Mesendoderm (in vitro differentiated cells): ENCODE data around the gene TENM4.

Experiments used
- DNase-seq: peaks from one replicate; pipeline ENCODE4 v3.0.0; 2013
- H2AK5ac ChIP-seq: 2 replicates; pipeline ENCODE4 v1.6.1; 2013; ENCODE audit warnings: low read length, inconsistent platforms
- H2BK120ac ChIP-seq: 2 replicates; pipeline ENCODE4 v1.6.1; 2013; ENCODE audit warnings: low read depth, mild to moderate bottlenecking, low read length, moderate library complexity, mixed read lengths
- H2BK15ac ChIP-seq: replicated peaks from 2 replicates; pipeline ENCODE4 v1.6.1; 2013; ENCODE audit warnings: low read depth, mild to moderate bottlenecking, moderate library complexity
- H2BK5ac ChIP-seq: 2 replicates; pipeline ENCODE4 v1.6.1; 2013; ENCODE audit warnings: low read length, inconsistent platforms
- H3K18ac ChIP-seq: 2 replicates; pipeline ENCODE4 v1.6.1; 2013; ENCODE audit warnings: mild to moderate bottlenecking, low read length, mixed read lengths
- H3K23ac ChIP-seq: one replicate; pipeline ENCODE4 v1.6.1; 2013; ENCODE audit warnings: low read length
- H3K27ac ChIP-seq: 2 replicates; pipeline ENCODE4 v1.5.1; 2013; ENCODE audit warnings: low read depth, mild to moderate bottlenecking, inconsistent platforms, low read length, moderate library complexity
- H3K27me3 ChIP-seq: 2 replicates; pipeline ENCODE4 v1.6.1; 2013; ENCODE audit warnings: low read length, control low read depth, mild to moderate bottlenecking, inconsistent platforms; ENCODE audit not compliant: insufficient read depth, poor library complexity
- H3K36me3 ChIP-seq: 2 replicates; pipeline ENCODE4 v1.6.1; 2013; ENCODE audit warnings: low read length, inconsistent platforms; ENCODE audit not compliant: control insufficient read depth, insufficient read depth
- H3K4ac ChIP-seq: one replicate; pipeline ENCODE4 v1.6.1; 2013; ENCODE audit warnings: low read depth, mild to moderate bottlenecking, low read length, moderate library complexity
- H3K4me1 ChIP-seq: 2 replicates; pipeline ENCODE4 v1.6.1; 2013; ENCODE audit warnings: low read depth, low read length, inconsistent platforms; ENCODE audit not compliant: control insufficient read depth
- H3K4me2 ChIP-seq: 2 replicates; pipeline ENCODE4 v1.6.1; 2013; ENCODE audit warnings: low read length
- H3K4me3 ChIP-seq: 2 replicates; pipeline ENCODE4 v1.5.1; 2013; ENCODE audit warnings: mild to moderate bottlenecking, low read length
- H3K56ac ChIP-seq: one replicate; pipeline ENCODE4 v1.6.1; 2013; ENCODE audit warnings: low read length
- H3K79me1 ChIP-seq: 2 replicates; pipeline ENCODE4 v1.6.1; 2013; ENCODE audit warnings: low read length, inconsistent platforms
- H3K79me2 ChIP-seq: 2 replicates; pipeline ENCODE4 v1.6.1; 2013; ENCODE audit warnings: mild to moderate bottlenecking, low read length; ENCODE audit not compliant: control insufficient read depth, insufficient read depth
- H3K9ac ChIP-seq: 2 replicates; pipeline ENCODE4 v1.6.1; 2013; ENCODE audit warnings: low read length, inconsistent platforms
- H4K5ac ChIP-seq: one replicate; pipeline ENCODE4 v1.6.1; 2013; ENCODE audit warnings: low read length
- H4K8ac ChIP-seq: one replicate; pipeline ENCODE4 v1.6.1; 2013; ENCODE audit warnings: low read depth, mild to moderate bottlenecking, control low read depth, low read length, moderate library complexity
- WGBS: extraction: QIAGEN DNeasy Blood & Tissue Kit; methylation state at CpG from one replicate; pipeline ENCODE4 v1.1.7; 2013; ENCODE audit warnings: low lambda C conversion rate, missing lambda C conversion rate; ENCODE audit not compliant: insufficient coverage; ENCODE audit errors: extremely low coverage; 5-methylcytosine and 5-hydroxymethylcytosine counted together

TENM4 gene

GRCh38 chr11:79403839-79404238, 37.0 kb downstream of the TENM4 start:
- H3K4ac ChIP-seq = no peak overlapping the region
- H3K4me3 ChIP-seq = no peak overlapping the region
- no peak overlapping the region for H4K8ac ChIP-seq
- WGBS = no CpG with 5 or more reads among the region's 1 CpG
- H3K18ac ChIP-seq = no peak overlapping the region
- H3K27ac ChIP-seq = no peak overlapping the region
- no peak overlapping the region for H2BK5ac ChIP-seq
- no peaks in the 10 kb centered on the region for H3K36me3 ChIP-seq
- H4K5ac ChIP-seq = no peak overlapping the region
- peaks cover 30% of the 10 kb centered on the region for H3K79me2 ChIP-seq
- no peak overlapping the region for H3K4me2 ChIP-seq
- no peak overlapping the region for H2AK5ac ChIP-seq
- H2BK120ac ChIP-seq = no peak overlapping the region
- peaks cover 19% of the 10 kb centered on the region for H3K79me1 ChIP-seq
- H3K4me1 ChIP-seq = peaks cover 9% of the 10 kb centered on the region
- no peak overlapping the region for H2BK15ac ChIP-seq
- H3K56ac ChIP-seq = no peak overlapping the region
- no peaks in the 10 kb centered on the region for H3K27me3 ChIP-seq
- H3K9ac ChIP-seq = no peak overlapping the region
- DNase-seq = no peak
- H3K23ac ChIP-seq = no peak overlapping the region

DNA sequence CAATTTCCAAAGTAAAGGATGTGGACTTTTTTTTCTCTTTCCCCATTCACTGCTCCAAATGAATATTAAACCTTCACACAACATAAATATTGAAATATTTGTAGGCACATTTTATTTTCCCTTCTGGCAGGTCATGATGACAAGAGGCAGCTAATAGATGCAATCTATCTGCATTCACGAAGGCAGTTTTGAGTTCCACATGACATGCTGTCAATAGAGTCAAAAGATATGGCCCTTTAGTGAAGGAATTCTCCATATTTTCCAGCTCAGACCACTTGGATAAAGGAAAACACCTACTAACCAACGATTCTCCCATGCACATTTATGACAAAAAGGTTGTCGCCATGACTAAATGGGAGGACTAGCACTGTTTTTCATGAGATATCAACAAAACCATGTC, 37.9 kb downstream of the TENM4 start:
- no peak overlapping the region for H3K27ac ChIP-seq

DNA sequence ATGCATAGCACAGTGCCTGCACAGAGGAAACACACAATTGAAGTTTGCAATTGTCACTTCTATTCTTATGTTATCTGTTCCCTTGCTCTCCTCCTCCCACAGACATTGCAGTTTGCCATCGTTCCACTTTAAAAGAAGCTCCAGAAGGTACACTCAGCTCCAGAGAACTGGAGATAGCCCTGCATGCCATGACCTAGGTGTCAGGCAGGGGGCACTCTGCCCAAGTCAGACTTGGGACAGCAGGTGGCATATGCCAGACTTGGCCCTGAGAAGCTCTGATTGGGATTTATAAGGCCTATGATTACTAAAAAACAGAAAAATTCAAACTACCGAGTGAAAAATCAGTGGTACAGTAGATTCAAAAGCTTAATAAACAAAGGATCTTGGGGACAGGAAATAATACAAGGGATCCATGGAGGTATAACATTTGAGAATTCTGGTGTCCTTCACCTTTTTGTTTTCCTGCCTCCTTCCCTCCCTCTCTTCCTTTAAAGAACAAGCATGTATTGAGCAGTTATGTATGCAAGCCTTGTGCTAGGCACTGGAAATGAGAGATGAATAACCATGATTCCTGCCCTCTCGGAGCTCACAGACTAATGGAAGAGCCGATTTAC, 40.0 kb downstream of the TENM4 start:
- no CpG with 5 or more reads among the region's 4 CpGs for WGBS
- H3K23ac ChIP-seq = no peak overlapping the region
- no peak overlapping the region for H3K56ac ChIP-seq
- peaks cover 22% of the 10 kb centered on the region for H3K79me2 ChIP-seq
- no peak overlapping the region for H3K4me2 ChIP-seq
- no peak overlapping the region for H4K5ac ChIP-seq
- no peak overlapping the region for H3K18ac ChIP-seq
- peaks cover 20% of the 10 kb centered on the region for H3K79me1 ChIP-seq
- H2BK120ac ChIP-seq = no peak overlapping the region
- no peak overlapping the region for H2BK5ac ChIP-seq
- no peak overlapping the region for H3K27ac ChIP-seq
- no peaks in the 10 kb centered on the region for H3K36me3 ChIP-seq
- H3K4ac ChIP-seq = no peak overlapping the region
- H3K9ac ChIP-seq = no peak overlapping the region
- no peaks in the 10 kb centered on the region for H3K27me3 ChIP-seq
- no peak overlapping the region for H3K4me3 ChIP-seq
- H3K4me1 ChIP-seq = peaks cover 1% of the 10 kb centered on the region
- H2BK15ac ChIP-seq = no peak overlapping the region
- no peak overlapping the region for H4K8ac ChIP-seq
- H2AK5ac ChIP-seq = no peak overlapping the region
- DNase-seq = peak; percentile 69

More for the DNA sequence above, 37.9 kb downstream of the TENM4 start:
- Histone ChIP-seq H3K9ac (no peak overlapping the region), H3K36me3 (no peaks in the 10 kb centered on the region), H2BK120ac (no peak overlapping the region), H3K4me2 (no peak overlapping the region), H3K79me2 (peaks cover 30% of the 10 kb centered on the region), H4K8ac (no peak overlapping the region), H2BK15ac (no peak overlapping the region), H2BK5ac (no peak overlapping the region), H3K56ac (no peak overlapping the region), H3K23ac (no peak overlapping the region), H3K18ac (no peak overlapping the region), H3K4ac (no peak overlapping the region), H3K79me1 (peaks cover 21% of the 10 kb centered on the region), H4K5ac (no peak overlapping the region), H3K27me3 (no peaks in the 10 kb centered on the region), H3K4me3 (no peak overlapping the region), H3K4me1 (peaks cover 9% of the 10 kb centered on the region), H2AK5ac (no peak overlapping the region)
- DNase-seq = no peak
- WGBS = no CpG with 5 or more reads among the region's 3 CpGs

GRCh38 chr11:79400206-79400605, 40.6 kb downstream of the TENM4 start:
- Histone ChIP-seq H3K56ac (no peak overlapping the region), H3K27ac (no peak overlapping the region), H3K4me3 (no peak overlapping the region), H3K4me1 (peaks cover 3% of the 10 kb centered on the region), H2BK15ac (no peak overlapping the region), H2BK5ac (no peak overlapping the region), H4K8ac (no peak overlapping the region), H3K79me1 (peaks cover 22% of the 10 kb centered on the region), H4K5ac (no peak overlapping the region), H3K9ac (no peak overlapping the region), H3K79me2 (peaks cover 21% of the 10 kb centered on the region), H3K27me3 (no peaks in the 10 kb centered on the region), H2AK5ac (no peak overlapping the region), H2BK120ac (no peak overlapping the region), H3K18ac (no peak overlapping the region), H3K4ac (no peak overlapping the region), H3K23ac (no peak overlapping the region), H3K36me3 (no peaks in the 10 kb centered on the region), H3K4me2 (no peak overlapping the region)
- DNase-seq = no peak
- no CpG with 5 or more reads among the region's 2 CpGs for WGBS

- no peak overlapping the region for H3K9ac ChIP-seq
- no peaks in the 10 kb centered on the region for H3K36me3 ChIP-seq
- H2AK5ac ChIP-seq = no peak overlapping the region
- peaks cover 3% of the 10 kb centered on the region for H3K79me2 ChIP-seq
- H3K56ac ChIP-seq = no peak overlapping the region
- no peak for DNase-seq
- no peak overlapping the region for H4K5ac ChIP-seq
- H3K27me3 ChIP-seq = no peaks in the 10 kb centered on the region
- H2BK5ac ChIP-seq = no peak overlapping the region
- no peak overlapping the region for H3K4me3 ChIP-seq
- no peak overlapping the region for H3K4ac ChIP-seq
- H3K79me1 ChIP-seq = peaks cover 18% of the 10 kb centered on the region
- no CpG with 5 or more reads among the region's 1 CpG for WGBS
- peaks cover 22% of the 10 kb centered on the region for H3K4me1 ChIP-seq
- no peak overlapping the region for H2BK15ac ChIP-seq
- H3K4me2 ChIP-seq = no peak overlapping the region
- H4K8ac ChIP-seq = no peak overlapping the region
- no peak overlapping the region for H3K23ac ChIP-seq
- no peak overlapping the region for H2BK120ac ChIP-seq
- H3K27ac ChIP-seq = no peak overlapping the region
- no peak overlapping the region for H3K18ac ChIP-seq
Measured at GRCh38 chr11:79397252-79397651, 43.6 kb downstream of the TENM4 start.

DNA sequence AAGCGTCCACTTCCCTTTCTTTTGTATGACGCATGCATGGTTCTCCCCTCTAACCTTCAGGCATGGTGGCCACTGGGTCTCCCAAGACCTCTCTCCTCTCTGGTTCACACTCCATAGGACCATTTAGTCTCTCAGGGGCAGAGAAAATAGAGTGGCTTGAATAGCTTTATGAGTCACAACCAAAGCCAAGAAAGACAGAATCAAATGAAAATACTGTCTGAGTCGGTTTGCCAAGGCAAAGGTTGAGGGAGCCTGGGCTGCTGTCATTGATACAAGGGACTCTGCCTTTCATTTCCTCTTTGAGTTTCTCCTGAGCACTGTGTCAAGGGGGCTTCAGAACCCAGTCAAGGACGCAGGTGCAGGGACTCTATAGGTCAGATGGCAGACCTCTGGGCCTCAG, 44.2 kb downstream of the TENM4 start:
- peaks cover 2% of the 10 kb centered on the region for H3K79me2 ChIP-seq
- peaks cover 25% of the 10 kb centered on the region for H3K4me1 ChIP-seq
- H2BK5ac ChIP-seq = no peak overlapping the region
- H3K4ac ChIP-seq = no peak overlapping the region
- no peak overlapping the region for H3K9ac ChIP-seq
- no peak overlapping the region for H3K4me3 ChIP-seq
- H3K4me2 ChIP-seq = no peak overlapping the region
- no peak overlapping the region for H4K8ac ChIP-seq
- no peaks in the 10 kb centered on the region for H3K27me3 ChIP-seq
- no peak overlapping the region for H2AK5ac ChIP-seq
- H3K56ac ChIP-seq = no peak overlapping the region
- no peak overlapping the region for H4K5ac ChIP-seq
- no peak for DNase-seq
- H3K27ac ChIP-seq = no peak overlapping the region
- no CpG with 5 or more reads among the region's 4 CpGs for WGBS
- H3K18ac ChIP-seq = no peak overlapping the region
- no peaks in the 10 kb centered on the region for H3K36me3 ChIP-seq
- H3K79me1 ChIP-seq = peaks cover 20% of the 10 kb centered on the region
- H2BK15ac ChIP-seq = no peak overlapping the region
- no peak overlapping the region for H2BK120ac ChIP-seq
- H3K23ac ChIP-seq = no peak overlapping the region
